HepG2 (cell line): ENCODE results near the gene OGFOD3. TPM values are rescaled to one million over a fixed set of nuclear protein-coding genes. Genes with fewer than 3 reads are reported as not detected.

Experiments
- ATF4 ChIP-seq, 2 experiments: fragments of 450-650 bp in 1 of 2; sonication (generic) in 1 of 2; formaldehyde crosslinking; IDR thresholded peaks; 2 replicates each; pipeline versions ENCODE4 v1.5.0 to v1.8.0; 2020 to 2022; ENCODE audit warnings: mild to moderate bottlenecking in 1 of 2, missing genetic modification reagents in 1 of 2
- DNMT3B ChIP-seq: conservative IDR thresholded peaks from 2 replicates; pipeline ENCODE4 v1.6.1; 2016; ENCODE audit warnings: missing biosample characterization, control low read depth
- GZF1 ChIP-seq: sonication (generic); formaldehyde crosslinking; IDR thresholded peaks from 2 replicates; pipeline ENCODE4 v1.5.1; 2020; ENCODE audit warnings: mild to moderate bottlenecking, missing genetic modification reagents
- HMG20A ChIP-seq: IDR thresholded peaks from 2 replicates; pipeline ENCODE4 v1.6.1; 2016; ENCODE audit warnings: borderline replicate concordance
- HNF1A ChIP-seq, 2 experiments: sonication (generic) in 1 of 2; formaldehyde crosslinking in 1 of 2; IDR thresholded peaks; 2 replicates each; pipeline versions ENCODE4 v1.4.0 to v1.6.1; 2016 to 2020; ENCODE audit warnings: borderline replicate concordance in 1 of 2, low read depth in 1 of 2, mild to moderate bottlenecking in 1 of 2, missing genetic modification reagents in 1 of 2
- KAT8 ChIP-seq: IDR thresholded peaks from 2 replicates; pipeline ENCODE4 v1.6.1; 2016; ENCODE audit warnings: missing genetic modification reagents, missing compliant biosample characterization
- MIER2 ChIP-seq: IDR thresholded peaks from 2 replicates; pipeline ENCODE4 v1.6.1; 2016; ENCODE audit warnings: missing biosample characterization, missing genetic modification reagents
- PCBP1 ChIP-seq: fragments of 200-400 bp; formaldehyde crosslinking; IDR thresholded peaks from 2 replicates; pipeline ENCODE4 v1.6.1; 2017; ENCODE audit warnings: mild to moderate bottlenecking, low read depth, low read length, borderline replicate concordance
- SOX6 ChIP-seq, 2 experiments: fragments of 450-650 bp in 1 of 2; sonication (generic) in 1 of 2; formaldehyde crosslinking in 1 of 2; IDR thresholded peaks; 2 replicates each; pipeline versions ENCODE4 v1.4.0 to v1.6.1; 2017 to 2020; ENCODE audit warnings: antibody characterized with exemption in 1 of 2, mild to moderate bottlenecking in 1 of 2, missing genetic modification reagents in 1 of 2
- ZIK1 ChIP-seq: sonication (generic); formaldehyde crosslinking; IDR thresholded peaks from 2 replicates; pipeline ENCODE4 v1.5.0; 2020; ENCODE audit warnings: mild to moderate bottlenecking, low read depth, missing genetic modification reagents, borderline replicate concordance
- ZNF263 ChIP-seq: sonication (generic); formaldehyde crosslinking; IDR thresholded peaks from 2 replicates; pipeline ENCODE4 v1.4.0; 2020; ENCODE audit warnings: missing genetic modification reagents
- ZNF598 ChIP-seq: sonication (generic); formaldehyde crosslinking; IDR thresholded peaks from 2 replicates; pipeline ENCODE4 v1.5.1; 2020; ENCODE audit warnings: mild to moderate bottlenecking, missing genetic modification reagents, borderline replicate concordance
- polyA plus RNA-seq, 8 experiments: library from polyadenylated mRNA; depleted of rRNA in 3 of 8; stranded (reverse) in 7 of 8; unstranded in 1 of 8; fragments of >200 nt; fragmentation: Illumina TruSeq in 4 of 8; extraction: Trizol in 4 of 8; gene quantifications; 2 replicates each; pipeline versions ENCODE4 v1.2.1 to v1.2.3, GENCODE V29; 2011 to 2016; ENCODE audit warnings: low read depth in 4 of 8, missing spikeins in 1 of 8, mixed read lengths in 1 of 8; ENCODE audit not compliant: insufficient read depth in 1 of 8
- total RNA-seq, 5 experiments: library from RNA; depleted of rRNA; stranded (reverse); fragments of >200 nt; fragmentation: Illumina TruSeq; extraction: Trizol; gene quantifications; 2 replicates each; pipeline ENCODE4 v1.2.3, GENCODE V29; 2016; ENCODE audit warnings: low read depth in 1 of 5
- TF ChIP-seq, protein P1 (sequence below): IDR thresholded peaks from 2 replicates; pipeline ENCODE4 v1.6.1; 2012; ENCODE audit warnings: low read depth, low read length, improper control_type of control experiment
- TF ChIP-seq, protein P2 (sequence below): IDR thresholded peaks from 2 replicates; pipeline ENCODE4 v1.6.1; 2018; ENCODE audit warnings: missing genetic modification reagents, mild to moderate bottlenecking, missing compliant biosample characterization
- TF ChIP-seq, protein P3 (sequence below): sonication (generic); formaldehyde crosslinking; IDR thresholded peaks from 2 replicates; pipeline ENCODE4 v1.4.0; 2020; ENCODE audit warnings: missing genetic modification reagents, borderline replicate concordance

OGFOD3 gene
- total and polyA plus RNA-seq, 2 of the 13 experiments (the other 11 are each of a cell fraction or from before 2014, with no cell fraction given) = 40.0 to 42.1 TPM

DNA sequence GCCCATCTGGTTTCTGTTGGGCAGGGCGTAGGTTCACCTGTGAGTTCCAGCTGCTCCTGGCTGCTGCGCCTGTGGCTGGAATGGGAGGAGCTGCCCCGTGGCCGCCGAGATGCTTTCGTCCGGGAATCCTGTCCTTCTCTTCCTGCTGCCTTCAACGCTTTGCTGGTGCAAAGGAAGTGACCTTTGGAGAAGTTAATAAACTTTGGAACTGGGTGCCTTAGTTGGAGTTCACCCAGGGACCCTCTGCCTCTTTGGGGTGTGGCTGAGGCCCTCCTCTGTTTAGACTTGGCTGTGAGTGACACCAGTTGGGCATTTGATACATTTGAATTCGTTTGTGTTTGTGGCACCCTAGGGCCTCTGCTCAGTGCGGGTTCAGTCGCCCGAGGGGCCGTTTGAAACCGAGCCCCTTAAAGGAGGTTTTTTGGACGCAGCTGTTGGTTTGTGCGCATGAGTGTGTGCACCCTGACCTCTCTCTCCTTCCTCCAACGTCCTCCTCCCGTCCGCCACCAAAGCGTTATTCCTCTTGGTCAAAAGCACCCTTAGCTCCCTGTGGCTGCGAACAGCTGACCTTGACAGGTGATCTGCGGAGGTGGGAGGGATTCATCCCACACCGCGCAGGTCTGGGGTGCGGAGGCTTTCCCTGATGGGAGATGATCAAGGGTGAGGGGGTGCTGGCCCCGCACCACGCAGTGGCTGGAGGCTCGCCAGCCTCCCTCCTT lies 75.9 kb downstream of the OGFOD3 start (continued):
- TF ChIP-seq HNF1A (IDR thresholded peaks at IDR 0.05; ENCODE audit: low read depth) = no peak
- peak; percentile 40; the same call in 1 of the 2 replicates for TF ChIP-seq HNF1A (CRISPR knock-in tag; IDR thresholded peaks at IDR 0.05; ENCODE audit: borderline replicate concordance)
- TF ChIP-seq GZF1 (CRISPR knock-in tag) = no peak
- no peak for TF ChIP-seq MIER2 (CRISPR knock-in tag)
- no peak for TF ChIP-seq KAT8
- TF ChIP-seq DNMT3B (CRISPR knock-in tag) = no peak
- TF ChIP-seq PCBP1 = no peak
- TF ChIP-seq SOX6 (IDR thresholded peaks at IDR 0.05) = no peak
- peak; percentile 49 for TF ChIP-seq SOX6 (CRISPR knock-in tag; IDR thresholded peaks at IDR 0.05)
- TF ChIP-seq ATF4 (CRISPR knock-in tag; IDR thresholded peaks at IDR 0.05) = no peak
- no peak for TF ChIP-seq ZIK1 (CRISPR knock-in tag)
- TF ChIP-seq HMG20A (CRISPR knock-in tag) = no peak
- TF ChIP-seq, protein P1, sequence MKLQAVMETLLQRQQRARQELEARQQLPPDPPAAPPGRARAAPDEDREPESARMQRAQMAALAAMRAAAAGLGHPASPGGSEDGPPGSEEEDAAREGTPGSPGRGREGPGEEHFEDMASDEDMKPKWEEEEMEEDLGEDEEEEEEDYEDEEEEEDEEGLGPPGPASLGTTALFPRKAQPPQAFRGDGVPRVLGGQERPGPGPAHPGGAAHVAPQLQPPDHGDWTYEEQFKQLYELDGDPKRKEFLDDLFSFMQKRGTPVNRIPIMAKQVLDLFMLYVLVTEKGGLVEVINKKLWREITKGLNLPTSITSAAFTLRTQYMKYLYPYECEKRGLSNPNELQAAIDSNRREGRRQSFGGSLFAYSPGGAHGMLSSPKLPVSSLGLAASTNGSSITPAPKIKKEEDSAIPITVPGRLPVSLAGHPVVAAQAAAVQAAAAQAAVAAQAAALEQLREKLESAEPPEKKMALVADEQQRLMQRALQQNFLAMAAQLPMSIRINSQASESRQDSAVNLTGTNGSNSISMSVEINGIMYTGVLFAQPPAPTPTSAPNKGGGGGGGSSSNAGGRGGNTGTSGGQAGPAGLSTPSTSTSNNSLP = no peak
- TF ChIP-seq, protein P2, sequence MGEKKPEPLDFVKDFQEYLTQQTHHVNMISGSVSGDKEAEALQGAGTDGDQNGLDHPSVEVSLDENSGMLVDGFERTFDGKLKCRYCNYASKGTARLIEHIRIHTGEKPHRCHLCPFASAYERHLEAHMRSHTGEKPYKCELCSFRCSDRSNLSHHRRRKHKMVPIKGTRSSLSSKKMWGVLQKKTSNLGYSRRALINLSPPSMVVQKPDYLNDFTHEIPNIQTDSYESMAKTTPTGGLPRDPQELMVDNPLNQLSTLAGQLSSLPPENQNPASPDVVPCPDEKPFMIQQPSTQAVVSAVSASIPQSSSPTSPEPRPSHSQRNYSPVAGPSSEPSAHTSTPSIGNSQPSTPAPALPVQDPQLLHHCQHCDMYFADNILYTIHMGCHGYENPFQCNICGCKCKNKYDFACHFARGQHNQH (CRISPR knock-in tag) = no peak
- TF ChIP-seq ZNF598 (CRISPR knock-in tag) = no peak
- TF ChIP-seq, protein P3, sequence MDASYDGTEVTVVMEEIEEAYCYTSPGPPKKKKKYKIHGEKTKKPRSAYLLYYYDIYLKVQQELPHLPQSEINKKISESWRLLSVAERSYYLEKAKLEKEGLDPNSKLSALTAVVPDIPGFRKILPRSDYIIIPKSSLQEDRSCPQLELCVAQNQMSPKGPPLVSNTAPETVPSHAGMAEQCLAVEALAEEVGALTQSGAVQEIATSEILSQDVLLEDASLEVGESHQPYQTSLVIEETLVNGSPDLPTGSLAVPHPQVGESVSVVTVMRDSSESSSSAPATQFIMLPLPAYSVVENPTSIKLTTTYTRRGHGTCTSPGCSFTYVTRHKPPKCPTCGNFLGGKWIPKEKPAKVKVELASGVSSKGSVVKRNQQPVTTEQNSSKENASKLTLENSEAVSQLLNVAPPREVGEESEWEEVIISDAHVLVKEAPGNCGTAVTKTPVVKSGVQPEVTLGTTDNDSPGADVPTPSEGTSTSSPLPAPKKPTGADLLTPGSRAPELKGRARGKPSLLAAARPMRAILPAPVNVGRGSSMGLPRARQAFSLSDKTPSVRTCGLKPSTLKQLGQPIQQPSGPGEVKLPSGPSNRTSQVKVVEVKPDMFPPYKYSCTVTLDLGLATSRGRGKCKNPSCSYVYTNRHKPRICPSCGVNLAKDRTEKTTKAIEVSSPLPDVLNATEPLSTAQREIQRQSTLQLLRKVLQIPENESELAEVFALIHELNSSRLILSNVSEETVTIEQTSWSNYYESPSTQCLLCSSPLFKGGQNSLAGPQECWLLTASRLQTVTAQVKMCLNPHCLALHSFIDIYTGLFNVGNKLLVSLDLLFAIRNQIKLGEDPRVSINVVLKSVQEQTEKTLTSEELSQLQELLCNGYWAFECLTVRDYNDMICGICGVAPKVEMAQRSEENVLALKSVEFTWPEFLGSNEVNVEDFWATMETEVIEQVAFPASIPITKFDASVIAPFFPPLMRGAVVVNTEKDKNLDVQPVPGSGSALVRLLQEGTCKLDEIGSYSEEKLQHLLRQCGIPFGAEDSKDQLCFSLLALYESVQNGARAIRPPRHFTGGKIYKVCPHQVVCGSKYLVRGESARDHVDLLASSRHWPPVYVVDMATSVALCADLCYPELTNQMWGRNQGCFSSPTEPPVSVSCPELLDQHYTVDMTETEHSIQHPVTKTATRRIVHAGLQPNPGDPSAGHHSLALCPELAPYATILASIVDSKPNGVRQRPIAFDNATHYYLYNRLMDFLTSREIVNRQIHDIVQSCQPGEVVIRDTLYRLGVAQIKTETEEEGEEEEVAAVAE (CRISPR knock-in tag) = 0 out of 2 replicates have a peak, but pooled peaks have one; percentile 16
- TF ChIP-seq ZNF263 = peak; percentile 87
